Activated CD8-positive, alpha-beta memory T cell treated with anti-CD3 and anti-CD28 coated beads, Interleukin-2, amount 50 U/mL, for 1 hour (primary cell): ENCODE data around the gene GABARAP.
A peak's percentile ranks its signal among the peaks of the same experiment; 100 is the strongest.

Source experiments
- DNase-seq: peaks from one replicate; pipeline ENCODE4 v3.0.0-alpha.2; 2020; ENCODE audit errors: extremely low read depth

The GABARAP gene

GRCh38 chr17:7207120-7208001 is 34.9 kb downstream of the GABARAP start:
- no peak for DNase-seq

GRCh38 chr17:7205561-7205960 is 36.7 kb downstream of the GABARAP start:
- DNase-seq: no peak

GRCh38 chr17:7204828-7205461 is 37.3 kb downstream of the GABARAP start:
- peak; percentile 97 for DNase-seq

GRCh38 chr17:7204336-7204735 is 37.9 kb downstream of the GABARAP start:
- no peak for DNase-seq

- DNase-seq: no peak
These were observed 38.9 kb downstream of the GABARAP start for GRCh38 chr17:7203391-7203790.

GRCh38 chr17:7196651-7197401 is 45.4 kb downstream of the GABARAP start:
- no peak for DNase-seq

- no peak for DNase-seq
These were observed 46.3 kb downstream of the GABARAP start for GRCh38 chr17:7195971-7196370.

GRCh38 chr17:7192271-7192937 is 49.8 kb downstream of the GABARAP start:
- DNase-seq: no peak

GRCh38 chr17:7191571-7192270 is 50.5 kb downstream of the GABARAP start:
- no peak for DNase-seq

GRCh38 chr17:7191069-7191468 is 51.2 kb downstream of the GABARAP start:
- DNase-seq: no peak

GRCh38 chr17:7190276-7190917 is 51.9 kb downstream of the GABARAP start:
- DNase-seq: no peak
